Measurements from ENCODE around the gene TMEM161B. TPM values are rescaled to one million over a fixed set of nuclear protein-coding genes. Genes with fewer than 3 reads are reported as not detected.
"Not testable (repeated sequence)": the region's sequence is repeated elsewhere in the genome, so short reads cannot be mapped to it uniquely, and the experiment has no call there.

The TMEM161B gene
- total RNA-seq, 1 donor from 2014 or later = 21.2 TPM

DNA sequence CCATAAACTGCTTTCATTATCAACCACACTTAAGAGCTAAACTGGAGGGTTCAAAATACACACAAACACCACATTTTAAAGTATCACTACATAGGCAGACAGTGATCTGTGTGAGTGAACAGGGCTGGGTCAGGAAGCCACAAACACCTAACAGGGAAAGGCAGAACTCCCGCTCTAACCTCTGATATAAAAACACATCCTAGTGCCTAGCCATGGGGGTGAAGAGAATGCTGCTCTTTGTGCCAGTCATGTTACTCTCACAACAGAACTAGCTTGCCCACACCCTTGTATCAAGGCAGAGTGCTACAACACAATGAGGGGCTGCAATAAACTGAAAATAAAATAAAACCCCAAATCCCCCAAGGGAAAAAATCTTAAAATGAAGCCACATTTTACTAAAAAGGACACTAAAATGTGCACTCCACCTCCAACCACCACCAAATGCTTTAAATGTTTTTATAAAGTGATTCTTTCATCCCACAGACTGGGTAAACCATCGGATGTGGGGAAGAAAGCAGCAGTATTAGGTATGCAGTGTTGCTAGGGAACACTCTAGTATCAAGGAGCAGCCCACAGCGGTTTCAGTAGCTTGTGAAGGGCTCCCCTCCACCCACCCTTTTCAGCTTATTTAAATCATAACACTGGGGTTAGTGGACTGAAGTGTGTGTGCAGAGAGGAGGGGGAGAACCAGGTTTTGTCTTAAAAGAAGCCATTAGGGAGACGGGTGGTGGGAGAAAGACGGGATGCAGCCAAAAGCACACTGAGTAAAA lies 64.5 kb downstream of the TMEM161B start:
- H3K36me3 ChIP-seq = peaks cover 14% of the 10 kb centered on the region
- H3K27me3 ChIP-seq (ENCODE audit: low read depth) = no peaks in the 10 kb centered on the region
- intact Hi-C loops (cut with DNase I) = no loop called here
- no peak overlapping the region for H3K4me3 ChIP-seq
- H3K9me3 ChIP-seq = no peaks in the 10 kb centered on the region
- no peaks in the 10 kb centered on the region for H3K4me1 ChIP-seq
- H3K27ac ChIP-seq = no peak overlapping the region
- ATAC-seq (peak in 1 of 2 donors; percentile 23), DNase-seq (no peak)
- TF ChIP-seq, protein P1, sequence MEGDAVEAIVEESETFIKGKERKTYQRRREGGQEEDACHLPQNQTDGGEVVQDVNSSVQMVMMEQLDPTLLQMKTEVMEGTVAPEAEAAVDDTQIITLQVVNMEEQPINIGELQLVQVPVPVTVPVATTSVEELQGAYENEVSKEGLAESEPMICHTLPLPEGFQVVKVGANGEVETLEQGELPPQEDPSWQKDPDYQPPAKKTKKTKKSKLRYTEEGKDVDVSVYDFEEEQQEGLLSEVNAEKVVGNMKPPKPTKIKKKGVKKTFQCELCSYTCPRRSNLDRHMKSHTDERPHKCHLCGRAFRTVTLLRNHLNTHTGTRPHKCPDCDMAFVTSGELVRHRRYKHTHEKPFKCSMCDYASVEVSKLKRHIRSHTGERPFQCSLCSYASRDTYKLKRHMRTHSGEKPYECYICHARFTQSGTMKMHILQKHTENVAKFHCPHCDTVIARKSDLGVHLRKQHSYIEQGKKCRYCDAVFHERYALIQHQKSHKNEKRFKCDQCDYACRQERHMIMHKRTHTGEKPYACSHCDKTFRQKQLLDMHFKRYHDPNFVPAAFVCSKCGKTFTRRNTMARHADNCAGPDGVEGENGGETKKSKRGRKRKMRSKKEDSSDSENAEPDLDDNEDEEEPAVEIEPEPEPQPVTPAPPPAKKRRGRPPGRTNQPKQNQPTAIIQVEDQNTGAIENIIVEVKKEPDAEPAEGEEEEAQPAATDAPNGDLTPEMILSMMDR (IDR thresholded peaks at IDR 0.05) = no peak

DNA sequence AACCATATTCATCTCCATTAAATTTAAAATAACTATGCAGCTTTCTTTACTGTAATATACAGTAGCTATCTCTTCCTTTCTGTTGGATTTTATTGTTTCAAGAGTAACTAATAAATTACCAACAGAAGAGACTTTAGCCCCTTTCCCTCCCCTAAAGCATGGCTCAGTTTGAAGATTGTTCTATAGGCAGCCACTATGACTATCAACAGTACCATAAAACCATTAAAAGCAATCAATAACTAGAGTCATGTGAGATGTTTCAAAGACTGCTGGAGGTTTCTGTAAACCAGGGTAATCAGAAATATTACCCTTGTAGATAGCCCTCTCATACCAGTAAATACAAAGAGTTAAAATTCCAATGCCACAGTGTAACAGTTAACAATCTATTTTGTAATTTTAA lies 73.0 kb downstream of the TMEM161B start:
- Histone ChIP-seq H3K27ac (no peak overlapping the region), H3K4me1 (no peaks in the 10 kb centered on the region), H3K4me3 (no peak overlapping the region), H3K27me3 (ENCODE audit: low read depth) (no peaks in the 10 kb centered on the region), H3K36me3 (peaks cover 39% of the 10 kb centered on the region), H3K9me3 (no peaks in the 10 kb centered on the region)
- no peak for ATAC-seq
- no peak for DNase-seq
- intact Hi-C loops (cut with DNase I) = no loop called here
- TF ChIP-seq, protein P1 (IDR thresholded peaks at IDR 0.05) = no peak

DNA sequence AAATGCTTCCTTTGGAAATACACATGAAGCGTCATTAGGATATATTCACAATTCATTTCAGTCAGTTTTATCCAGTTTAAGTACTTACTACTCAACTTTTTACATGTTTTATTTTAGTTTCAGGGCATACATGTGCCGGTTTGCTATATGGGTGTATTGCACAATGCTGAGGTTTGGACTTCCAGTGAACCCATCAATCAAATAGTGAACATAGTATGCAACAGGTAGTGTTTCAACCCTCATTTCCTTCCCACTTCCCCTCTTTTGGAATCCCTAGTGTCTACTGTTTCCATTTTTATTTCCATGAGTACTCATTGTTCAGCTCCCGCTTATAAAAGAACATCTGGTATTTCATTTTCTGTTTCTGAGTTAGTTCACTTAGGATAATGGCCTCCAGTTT lies 74.7 kb downstream of the TMEM161B start:
- DNase-seq (no peak), ATAC-seq (no peak)
- H3K4me1 ChIP-seq = no peaks in the 10 kb centered on the region
- intact Hi-C loops (cut with DNase I) = no loop called here
- no peak overlapping the region for H3K27ac ChIP-seq
- H3K4me3 ChIP-seq = no peak overlapping the region
- H3K27me3 ChIP-seq (ENCODE audit: low read depth) = no peaks in the 10 kb centered on the region
- TF ChIP-seq, protein P1 (IDR thresholded peaks at IDR 0.05) = no peak
- peaks cover 9% of the 10 kb centered on the region for H3K9me3 ChIP-seq
- H3K36me3 ChIP-seq = peaks cover 33% of the 10 kb centered on the region

DNA sequence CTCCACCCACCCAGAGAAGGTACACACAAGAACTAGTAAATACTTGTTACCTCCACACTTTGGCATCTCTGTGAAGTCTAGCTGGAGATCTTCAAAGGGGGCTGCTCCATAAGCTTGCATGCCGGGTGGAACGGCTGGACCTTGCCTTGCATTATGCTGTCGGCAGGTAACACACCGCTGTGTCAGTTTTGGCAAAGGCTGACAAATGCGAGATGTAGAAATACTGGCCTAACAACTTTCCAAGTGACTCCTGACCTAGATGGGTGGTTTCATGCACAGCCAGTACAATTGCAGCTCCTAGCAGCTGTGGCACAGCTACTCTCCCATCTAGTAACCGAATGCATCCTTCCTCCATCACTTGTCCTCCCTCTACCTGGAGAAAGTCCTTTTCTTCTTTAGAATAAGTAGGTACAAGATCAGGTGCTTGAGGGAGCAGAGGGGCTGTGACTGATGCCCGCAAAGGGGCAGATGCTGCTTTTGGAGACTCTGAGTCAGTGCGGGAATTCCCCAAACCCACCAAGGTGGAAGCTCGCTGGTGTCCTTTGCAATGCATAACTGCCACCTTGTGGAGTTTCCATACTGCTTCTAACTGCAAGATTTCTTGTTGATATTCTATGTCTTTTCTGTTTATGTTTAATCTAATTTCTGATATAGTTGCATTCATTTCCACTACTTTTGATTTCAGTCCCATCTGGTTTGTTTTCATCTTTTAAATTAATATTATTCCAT lies 78.4 kb downstream of the TMEM161B start:
- intact Hi-C loops (cut with DNase I) = no loop called here
- Histone ChIP-seq H3K27ac (no peak overlapping the region), H3K36me3 (peaks cover 7% of the 10 kb centered on the region), H3K4me3 (no peak overlapping the region), H3K4me1 (no peaks in the 10 kb centered on the region), H3K9me3 (peaks cover 37% of the 10 kb centered on the region), H3K27me3 (ENCODE audit: low read depth) (no peaks in the 10 kb centered on the region)
- ATAC-seq (no peak), DNase-seq (no peak)
- TF ChIP-seq, protein P1 (IDR thresholded peaks at IDR 0.05) = no peak

DNA sequence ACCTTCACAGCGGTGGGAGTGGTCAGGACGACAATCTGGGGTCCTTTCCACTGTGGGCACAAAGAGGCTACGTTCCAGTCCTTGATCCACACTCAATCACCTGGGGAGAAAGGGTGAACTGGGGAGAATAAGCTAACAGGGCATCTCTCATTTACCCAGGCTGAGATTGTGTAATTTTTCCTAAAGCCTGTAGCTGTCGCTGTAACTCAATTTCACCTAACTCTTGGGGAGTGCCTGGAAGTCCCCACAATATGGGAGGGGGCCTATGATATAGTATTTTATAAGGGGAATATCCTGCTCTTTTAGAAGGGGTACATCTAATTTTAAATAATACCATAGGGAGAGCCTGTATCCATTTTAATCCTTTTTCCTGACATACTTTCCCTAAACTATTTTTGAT lies 79.2 kb downstream of the TMEM161B start:
- ATAC-seq; H3K36me3 ChIP-seq; DNase-seq; intact Hi-C loops (cut with DNase I); H3K27me3 ChIP-seq (ENCODE audit: low read depth); H3K27ac ChIP-seq; H3K4me3 ChIP-seq; H3K4me1 ChIP-seq: not testable (repeated sequence)
- peaks cover 37% of the 10 kb centered on the region for H3K9me3 ChIP-seq

Measured in lower lobe of right lung (tissue), 2 donors.